ENCODE data around the gene GLS2.

GRCh38 chr12:56425940-56426438 lies 62.0 kb downstream of the GLS2 start:
- TF ChIP-seq, protein P1, sequence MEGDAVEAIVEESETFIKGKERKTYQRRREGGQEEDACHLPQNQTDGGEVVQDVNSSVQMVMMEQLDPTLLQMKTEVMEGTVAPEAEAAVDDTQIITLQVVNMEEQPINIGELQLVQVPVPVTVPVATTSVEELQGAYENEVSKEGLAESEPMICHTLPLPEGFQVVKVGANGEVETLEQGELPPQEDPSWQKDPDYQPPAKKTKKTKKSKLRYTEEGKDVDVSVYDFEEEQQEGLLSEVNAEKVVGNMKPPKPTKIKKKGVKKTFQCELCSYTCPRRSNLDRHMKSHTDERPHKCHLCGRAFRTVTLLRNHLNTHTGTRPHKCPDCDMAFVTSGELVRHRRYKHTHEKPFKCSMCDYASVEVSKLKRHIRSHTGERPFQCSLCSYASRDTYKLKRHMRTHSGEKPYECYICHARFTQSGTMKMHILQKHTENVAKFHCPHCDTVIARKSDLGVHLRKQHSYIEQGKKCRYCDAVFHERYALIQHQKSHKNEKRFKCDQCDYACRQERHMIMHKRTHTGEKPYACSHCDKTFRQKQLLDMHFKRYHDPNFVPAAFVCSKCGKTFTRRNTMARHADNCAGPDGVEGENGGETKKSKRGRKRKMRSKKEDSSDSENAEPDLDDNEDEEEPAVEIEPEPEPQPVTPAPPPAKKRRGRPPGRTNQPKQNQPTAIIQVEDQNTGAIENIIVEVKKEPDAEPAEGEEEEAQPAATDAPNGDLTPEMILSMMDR (IDR thresholded peaks at IDR 0.05; ENCODE audit: extremely low read depth in 1 of 2, insufficient read depth in 1 of 2, low read depth in 1 of 2, low read length in 2 of 2), result no peak
- TF ChIP-seq EZH2 (IDR thresholded peaks at IDR 0.05; ENCODE audit: borderline replicate concordance, low read depth, low read length, severe bottlenecking) (no peak), POLR2A (IDR thresholded peaks at IDR 0.05; ENCODE audit: low read depth, low read length) (no peak), POLR2AphosphoS5 (IDR thresholded peaks at IDR 0.05; ENCODE audit: insufficient read depth, low read depth, low read length) (no peak)

All from endothelial cell of umbilical vein (primary cell).